ENCODE data around the gene HMGN2. TPM values are rescaled to one million over a fixed set of nuclear protein-coding genes. Genes with fewer than 3 reads are reported as not detected.

HMGN2 gene
- total and polyA plus RNA-seq, 2 of the 13 experiments (the other 11 are each of a cell fraction or from before 2014, with no cell fraction given), result 63.4 to 343 TPM

GRCh38 chr1:26431979-26432695 lies 40.1 kb upstream of the HMGN2 start, which contains the start of gene DHDDS (continued):
- TF ChIP-seq THRA (CRISPR knock-in tag; IDR thresholded peaks at IDR 0.05; ENCODE audit: borderline replicate concordance) (peak; percentile 82), DDIT3 (CRISPR knock-in tag; IDR thresholded peaks at IDR 0.05) (no peak), GTF2F1 (IDR thresholded peaks at IDR 0.05; ENCODE audit: low read length) (no peak), AHDC1 (CRISPR knock-in tag; IDR thresholded peaks at IDR 0.05; ENCODE audit: borderline replicate concordance) (no peak), ZNF883 (CRISPR knock-in tag; IDR thresholded peaks at IDR 0.05; ENCODE audit: not compliant biosample characterization) (peak; percentile 99), KLF6 (CRISPR knock-in tag; IDR thresholded peaks at IDR 0.05) (peak; percentile 95), ZNF549 (CRISPR knock-in tag; IDR thresholded peaks at IDR 0.05) (no peak), REPIN1 (CRISPR knock-in tag; IDR thresholded peaks at IDR 0.05; ENCODE audit: borderline replicate concordance, low read depth) (peak; percentile 99), TCF7L2 (IDR thresholded peaks at IDR 0.05; ENCODE audit: low read depth, low read length) (no peak), POLR2AphosphoS5 (IDR thresholded peaks at IDR 0.05; ENCODE audit: low read depth, low read length) (peak; percentile 97), EZH2 (conservative IDR thresholded peaks at IDR 0.05; ENCODE audit: low read depth, low read length) (no peak), DPF2 (CRISPR knock-in tag; IDR thresholded peaks at IDR 0.05; ENCODE audit: borderline replicate concordance, low read depth) (no peak), ARID5B (CRISPR knock-in tag; IDR thresholded peaks at IDR 0.05) (peak; percentile 81), ZNF431 (CRISPR knock-in tag; IDR thresholded peaks at IDR 0.05; ENCODE audit: borderline replicate concordance, low read depth) (no peak; the same call in 1 of the 2 replicates), SIX1 (CRISPR knock-in tag; IDR thresholded peaks at IDR 0.05; ENCODE audit: borderline replicate concordance) (no peak), CCAR2 (optimal IDR thresholded peaks at IDR 0.05; ENCODE audit: low read depth, low read length) (no peak)

Data from HepG2 (cell line).